HepG2 (cell line): Measurements from ENCODE around the gene TNFRSF25. TPM values are rescaled to one million over a fixed set of nuclear protein-coding genes. Genes with fewer than 3 reads are reported as not detected.

Source experiments
- BRD4 ChIP-seq: sonication (generic); formaldehyde crosslinking; IDR thresholded peaks from 2 replicates; pipeline ENCODE4 v1.4.0; 2020; ENCODE audit warnings: missing genetic modification reagents
- ELF3 ChIP-seq: IDR thresholded peaks from 2 replicates; pipeline ENCODE4 v1.6.1; 2016; ENCODE audit warnings: missing genetic modification reagents, missing compliant biosample characterization
- MAZ ChIP-seq, 2 experiments: sonication (generic) in 1 of 2; formaldehyde crosslinking in 1 of 2; IDR thresholded peaks; 2 replicates each; pipeline versions ENCODE4 v1.5.0 to v1.6.1; 2012 to 2020; ENCODE audit warnings: low read depth in 2 of 2, mild to moderate bottlenecking in 2 of 2, borderline replicate concordance in 1 of 2, improper control_type of control experiment in 1 of 2, low read length in 1 of 2, missing genetic modification reagents in 1 of 2, moderate library complexity in 1 of 2
- STAG1 ChIP-seq: sonication (generic); formaldehyde crosslinking; IDR thresholded peaks from 2 replicates; pipeline ENCODE4 v1.4.0; 2020; ENCODE audit warnings: missing genetic modification reagents
- TBX2 ChIP-seq: sonication (generic); formaldehyde crosslinking; IDR thresholded peaks from 2 replicates; pipeline ENCODE4 v1.5.0; 2020; ENCODE audit warnings: missing genetic modification reagents, mild to moderate bottlenecking, borderline replicate concordance
- TEAD3 ChIP-seq: optimal IDR thresholded peaks from 2 replicates; pipeline ENCODE3; 2016; ENCODE audit warnings: borderline replicate concordance
- TFAP4 ChIP-seq: sonication (generic); IDR thresholded peaks from 2 replicates; pipeline ENCODE4 v1.6.1; 2016; ENCODE audit warnings: low read depth, borderline replicate concordance
- USF2 ChIP-seq, 2 experiments: sonication (generic) in 1 of 2; formaldehyde crosslinking in 1 of 2; IDR thresholded peaks; 2 replicates each; pipeline versions ENCODE4 v1.5.1 to v1.6.1; 2011 to 2020; ENCODE audit warnings: borderline replicate concordance in 1 of 2, low read depth in 1 of 2, low read length in 1 of 2, mild to moderate bottlenecking in 1 of 2, missing genetic modification reagents in 1 of 2, moderate library complexity in 1 of 2
- ZFY ChIP-seq: sonication (generic); formaldehyde crosslinking; IDR thresholded peaks from 2 replicates; pipeline ENCODE4 v1.4.0; 2020; ENCODE audit warnings: missing genetic modification reagents
- ZNF235 ChIP-seq: sonication (generic); formaldehyde crosslinking; IDR thresholded peaks from 2 replicates; pipeline ENCODE4 v1.8.1; 2023; ENCODE audit warnings: mild to moderate bottlenecking, missing genetic modification reagents, borderline replicate concordance
- polyA plus RNA-seq, 8 experiments: library from polyadenylated mRNA; depleted of rRNA in 3 of 8; stranded (reverse) in 7 of 8; unstranded in 1 of 8; fragments of >200 nt; fragmentation: Illumina TruSeq in 4 of 8; extraction: Trizol in 4 of 8; gene quantifications; 2 replicates each; pipeline versions ENCODE4 v1.2.1 to v1.2.3, GENCODE V29; 2011 to 2016; ENCODE audit warnings: low read depth in 4 of 8, missing spikeins in 1 of 8, mixed read lengths in 1 of 8; ENCODE audit not compliant: insufficient read depth in 1 of 8
- total RNA-seq, 5 experiments: library from RNA; depleted of rRNA; stranded (reverse); fragments of >200 nt; fragmentation: Illumina TruSeq; extraction: Trizol; gene quantifications; 2 replicates each; pipeline ENCODE4 v1.2.3, GENCODE V29; 2016; ENCODE audit warnings: low read depth in 1 of 5

The TNFRSF25 gene
- total and polyA plus RNA-seq, 2 of the 13 experiments (the other 11 are each of a cell fraction or from before 2014, with no cell fraction given), result 1.4 to 1.5 TPM

- TF ChIP-seq TEAD3 (CRISPR knock-in tag) (peak; percentile 86), TBX2 (0 out of 2 replicates have a peak, but pooled peaks have one; percentile 24), STAG1 (CRISPR knock-in tag) (0 out of 2 replicates have a peak, but pooled peaks have one; percentile 2), USF2 (IDR thresholded peaks at IDR 0.05; ENCODE audit: low read depth, low read length) (no peak), USF2 (CRISPR knock-in tag; IDR thresholded peaks at IDR 0.05; ENCODE audit: borderline replicate concordance) (no peak), ZFY (CRISPR knock-in tag) (0 out of 2 replicates have a peak, but pooled peaks have one; percentile 22), ZNF235 (no peak), MAZ (IDR thresholded peaks at IDR 0.05; ENCODE audit: borderline replicate concordance, low read depth, low read length) (no peak), MAZ (CRISPR knock-in tag; IDR thresholded peaks at IDR 0.05; ENCODE audit: low read depth) (0 out of 2 replicates have a peak, but pooled peaks have one; percentile 28), BRD4 (0 out of 2 replicates have a peak, but pooled peaks have one; percentile 57), TFAP4 (peak; percentile 48; the same call in 1 of the 2 replicates), ELF3 (CRISPR knock-in tag) (peak; percentile 73)
Observed at GRCh38 chr1:6513320-6513801, 47.4 kb upstream of the TNFRSF25 start (continued).
